Transverse colon (tissue), 4 donors: Measurements from ENCODE around the gene ZFP42. TPM values are rescaled to one million over a fixed set of nuclear protein-coding genes. Genes with fewer than 3 reads are reported as not detected.

Source experiments
- DNase-seq: peaks from one replicate; pipeline ENCODE4 v3.0.0-alpha.2; 2019
- H3K27ac ChIP-seq, 4 donors: fragments of 200-600 bp; sonication (generic); 2 replicates each; pipeline ENCODE4 v1.5.1; 2016 to 2018; ENCODE audit warnings: inconsistent platforms in 4 of 4
- H3K27me3 ChIP-seq: fragments of 200-600 bp; sonication (generic); 2 replicates; pipeline ENCODE4 v1.5.1; 2017; ENCODE audit warnings: inconsistent platforms
- H3K36me3 ChIP-seq, 4 donors: fragments of 200-600 bp; sonication (generic); 2 replicates each; pipeline ENCODE4 v1.5.1; 2017 to 2019; ENCODE audit warnings: inconsistent platforms in 4 of 4
- H3K4me1 ChIP-seq, 4 donors: fragments of 200-600 bp; sonication (generic); 2 replicates each; pipeline ENCODE4 v1.5.1; 2017 to 2020; ENCODE audit warnings: inconsistent platforms in 4 of 4
- H3K4me3 ChIP-seq, 4 donors: fragments of 200-600 bp; sonication (generic); 1 replicate in 1 of 4; 2 replicates in 3 of 4; pipeline versions ENCODE4 v1.5.1 to v1.6.1; 2017 to 2019; ENCODE audit warnings: inconsistent platforms in 4 of 4
- H3K9me3 ChIP-seq, 2 donors: fragments of 200-600 bp; sonication (generic); 2 replicates each; pipeline ENCODE4 v1.5.1; 2017 to 2019; ENCODE audit warnings: inconsistent platforms in 2 of 2
- EP300 ChIP-seq: sonication (generic); formaldehyde crosslinking; IDR thresholded peaks from one replicate; pipeline ENCODE4 v1.6.1; 2017; ENCODE audit warnings: antibody characterized with exemption, low read depth
- POLR2A ChIP-seq: fragments of 450-650 bp; IDR thresholded peaks from one replicate; pipeline ENCODE4 v1.6.1; 2016; ENCODE audit warnings: antibody characterized with exemption, mild to moderate bottlenecking, moderate library complexity
- POLR2AphosphoS5 ChIP-seq, 3 donors: sonication (generic); formaldehyde crosslinking; IDR thresholded peaks; one replicate each; pipeline ENCODE4 v1.6.1; 2016; ENCODE audit warnings: antibody characterized with exemption in 3 of 3
- WGBS, 2 donors: methylation state at CpG; one replicate each; pipeline ENCODE4 v1.1.5; 2018; ENCODE audit warnings: low coverage in 1 of 2; 5-methylcytosine and 5-hydroxymethylcytosine counted together
- in situ Hi-C, 4 donors: fragments of 200-750 bp; cut with MboI; loops; one replicate each; pipeline versions ENCODE4 v1.15.0 to v1.15.1; 2017; ENCODE audit warnings: low sequenced_read_pairs in 3 of 4, low pct_ligation_motif_present in 1 of 4, low pct_unique_long_range_greater_than_20kb in 1 of 4
- intact Hi-C: fragments of 100-400 bp; cut with DNase I; formaldehyde crosslinking; loops from one replicate; pipeline ENCODE4 v1.15.1; 2023; ENCODE audit warnings: low total_unique reads
- total RNA-seq, 4 donors: library from RNA; depleted of rRNA; stranded (reverse); fragments of >200 nt; gene quantifications; one replicate each; pipeline ENCODE4 v1.1.0, GENCODE V29; 2016
- TF ChIP-seq, protein P1 (sequence below), 5 experiments: fragments of 200-600 bp in 3 of 5; fragments of 450-650 bp in 2 of 5; sonication (generic) in 3 of 5; IDR thresholded peaks; 1 replicate in 2 of 5; 2 replicates in 3 of 5; pipeline ENCODE4 v1.5.1; 2016 to 2017; ENCODE audit warnings: antibody characterized with exemption in 5 of 5, inconsistent platforms in 3 of 5, mild to moderate bottlenecking in 2 of 5, moderate library complexity in 1 of 5

The ZFP42 gene
- total RNA-seq, 4 donors from 2014 or later, result not detected

DNA sequence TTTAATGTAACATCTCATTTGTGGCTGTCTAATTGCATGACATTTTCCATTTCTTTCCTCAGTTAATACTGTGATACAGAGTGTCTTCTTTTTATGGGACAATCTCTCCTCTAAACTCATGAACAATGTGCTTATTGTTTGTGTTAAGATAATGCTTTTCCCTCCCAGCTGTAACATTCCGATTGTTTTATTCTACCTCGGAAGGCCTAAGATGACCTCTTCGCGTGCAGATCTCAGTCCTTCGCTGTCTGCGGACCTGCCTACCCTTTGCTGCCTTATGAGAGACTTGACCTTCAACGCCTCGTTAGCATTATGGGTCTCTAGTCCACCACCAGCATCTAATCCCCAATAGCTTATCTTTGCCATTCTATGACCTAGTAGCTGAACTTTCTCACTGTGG, 29.8 kb upstream of the ZFP42 start:
- Histone ChIP-seq H3K27ac (no peak overlapping the region), H3K4me3 (no peak overlapping the region), H3K9me3 (no peaks in the 10 kb centered on the region), H3K27me3 (no peaks in the 10 kb centered on the region), H3K36me3 (no peaks in the 10 kb centered on the region), H3K4me1 (no peaks in the 10 kb centered on the region)
- intact Hi-C loops (no loop called here), in situ Hi-C loops (no loop called here)
- DNase-seq, result no peak
- 74 to 77% methylated on average over 8 of the region's 8 CpGs for WGBS, 2 donors
- TF ChIP-seq EP300 (no peak), POLR2A (no peak), POLR2AphosphoS5 (IDR thresholded peaks at IDR 0.05) (no peak)
- TF ChIP-seq, protein P1, sequence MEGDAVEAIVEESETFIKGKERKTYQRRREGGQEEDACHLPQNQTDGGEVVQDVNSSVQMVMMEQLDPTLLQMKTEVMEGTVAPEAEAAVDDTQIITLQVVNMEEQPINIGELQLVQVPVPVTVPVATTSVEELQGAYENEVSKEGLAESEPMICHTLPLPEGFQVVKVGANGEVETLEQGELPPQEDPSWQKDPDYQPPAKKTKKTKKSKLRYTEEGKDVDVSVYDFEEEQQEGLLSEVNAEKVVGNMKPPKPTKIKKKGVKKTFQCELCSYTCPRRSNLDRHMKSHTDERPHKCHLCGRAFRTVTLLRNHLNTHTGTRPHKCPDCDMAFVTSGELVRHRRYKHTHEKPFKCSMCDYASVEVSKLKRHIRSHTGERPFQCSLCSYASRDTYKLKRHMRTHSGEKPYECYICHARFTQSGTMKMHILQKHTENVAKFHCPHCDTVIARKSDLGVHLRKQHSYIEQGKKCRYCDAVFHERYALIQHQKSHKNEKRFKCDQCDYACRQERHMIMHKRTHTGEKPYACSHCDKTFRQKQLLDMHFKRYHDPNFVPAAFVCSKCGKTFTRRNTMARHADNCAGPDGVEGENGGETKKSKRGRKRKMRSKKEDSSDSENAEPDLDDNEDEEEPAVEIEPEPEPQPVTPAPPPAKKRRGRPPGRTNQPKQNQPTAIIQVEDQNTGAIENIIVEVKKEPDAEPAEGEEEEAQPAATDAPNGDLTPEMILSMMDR (IDR thresholded peaks at IDR 0.05), result no peak

DNA sequence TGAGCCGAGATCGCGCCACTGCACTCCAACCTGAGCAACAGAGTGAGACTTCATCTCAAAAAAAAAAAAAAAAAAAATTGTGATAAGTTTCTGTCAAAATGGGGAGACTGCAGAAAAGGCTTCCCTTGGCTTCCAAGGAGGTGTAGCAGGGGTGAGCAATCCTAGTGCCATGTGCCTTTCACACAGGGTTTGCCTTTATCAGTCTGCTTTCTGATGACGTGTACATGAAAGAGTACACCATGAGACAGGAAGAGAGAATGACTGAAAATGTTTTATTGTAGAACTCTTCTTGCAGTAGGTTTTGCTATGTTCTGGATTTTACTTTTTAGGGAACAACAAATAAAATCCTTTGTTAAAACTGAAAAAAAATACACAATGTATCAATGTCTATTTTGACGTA, 23.4 kb upstream of the ZFP42 start:
- intact Hi-C loops (no loop called here), in situ Hi-C loops (no loop called here)
- H3K27me3 ChIP-seq, result no peaks in the 10 kb centered on the region
- H3K4me3 ChIP-seq, result no peak overlapping the region
- H3K36me3 ChIP-seq, result no peaks in the 10 kb centered on the region
- H3K9me3 ChIP-seq, result no peaks in the 10 kb centered on the region
- no peak overlapping the region for H3K27ac ChIP-seq
- TF ChIP-seq EP300 (no peak), POLR2A (no peak)
- no peaks in the 10 kb centered on the region for H3K4me1 ChIP-seq
- DNase-seq, result no peak
- WGBS, 2 donors, result 84 to 89% methylated on average over 5 of the region's 5 CpGs

DNA sequence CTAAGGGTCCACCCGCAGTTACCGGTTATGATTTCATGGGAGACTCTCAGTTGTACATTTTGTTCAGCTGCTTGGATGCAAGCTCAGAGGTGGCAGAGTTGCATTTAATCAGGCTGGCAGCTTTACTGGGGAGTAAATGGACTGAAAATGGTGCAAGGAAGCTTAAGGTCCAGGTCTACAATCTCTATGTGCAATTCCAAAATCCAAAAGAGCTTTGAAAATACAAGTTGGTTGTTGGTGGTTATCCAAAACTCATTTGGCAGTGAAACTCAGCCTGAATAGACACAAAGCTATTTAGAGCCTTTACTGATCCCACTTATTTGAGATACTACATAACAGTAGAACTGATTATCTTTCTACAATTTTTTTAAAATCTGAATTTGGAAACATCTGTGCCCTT, 11.8 kb upstream of the ZFP42 start:
- Histone ChIP-seq H3K4me3 (no peak overlapping the region), H3K27ac (no peak overlapping the region), H3K4me1 (no peaks in the 10 kb centered on the region), H3K27me3 (no peaks in the 10 kb centered on the region), H3K9me3 (no peaks in the 10 kb centered on the region), H3K36me3 (no peaks in the 10 kb centered on the region)
- in situ Hi-C loops, result no loop called here
- no peak for TF ChIP-seq POLR2AphosphoS5 (IDR thresholded peaks at IDR 0.05)
- DNase-seq, result no peak
- WGBS, 2 donors, result 100% methylated on average over 2 of the region's 2 CpGs
- intact Hi-C loops, result no loop called here

DNA sequence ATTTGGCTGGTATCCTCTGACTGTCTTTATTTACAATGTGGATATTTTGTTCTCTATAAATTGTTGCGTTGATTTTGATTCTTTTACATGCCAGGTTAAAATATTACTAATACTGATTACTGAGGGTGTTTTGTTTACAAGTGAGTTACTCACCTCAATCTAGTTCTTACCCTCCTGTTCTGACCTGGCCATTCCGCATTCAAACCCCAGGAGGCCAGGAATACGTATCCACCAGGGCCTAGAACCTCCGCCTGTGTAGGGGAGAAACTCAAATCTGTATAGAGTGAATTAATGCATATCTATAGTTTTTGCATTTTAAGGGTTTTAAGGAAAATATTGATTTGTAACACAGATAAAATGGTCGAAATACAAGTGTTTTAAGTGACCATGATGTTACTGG, 2.6 kb upstream of the ZFP42 start:
- Histone ChIP-seq H3K36me3 (no peaks in the 10 kb centered on the region), H3K27ac (no peak overlapping the region), H3K4me1 (no peaks in the 10 kb centered on the region), H3K4me3 (no peak overlapping the region), H3K9me3 (no peaks in the 10 kb centered on the region), H3K27me3 (peaks cover 11% of the 10 kb centered on the region)
- in situ Hi-C loops (no loop called here), intact Hi-C loops (no loop called here)
- TF ChIP-seq POLR2A (no peak), POLR2AphosphoS5 (IDR thresholded peaks at IDR 0.05) (no peak), EP300 (no peak)
- TF ChIP-seq, protein P1 (IDR thresholded peaks at IDR 0.05), result no peak
- WGBS, 2 donors, result 76 to 85% methylated on average over 5 of the region's 5 CpGs
- no peak for DNase-seq

DNA sequence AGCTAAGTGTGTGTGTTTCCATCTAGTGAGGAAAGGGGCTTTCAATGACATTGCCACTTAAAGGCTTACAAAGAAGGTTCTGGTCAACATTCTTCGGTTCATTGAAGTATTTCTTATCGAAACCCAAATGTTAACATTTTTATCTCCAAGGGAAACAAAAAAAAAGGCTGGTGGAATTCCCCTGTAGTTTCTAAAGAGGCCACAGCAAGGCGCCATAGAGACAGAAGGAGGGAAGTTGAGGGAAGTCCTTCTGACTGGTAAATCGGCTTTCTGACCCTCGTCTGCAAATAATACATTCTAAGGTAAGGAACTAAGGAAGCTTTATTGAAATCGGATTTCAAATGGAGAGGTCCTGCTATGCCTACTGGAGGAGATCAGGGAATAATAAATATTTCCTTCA, 1.7 kb upstream of the ZFP42 start:
- Histone ChIP-seq H3K27ac (no peak overlapping the region), H3K9me3 (no peaks in the 10 kb centered on the region), H3K4me1 (no peaks in the 10 kb centered on the region), H3K4me3 (no peak overlapping the region), H3K36me3 (no peaks in the 10 kb centered on the region), H3K27me3 (peaks cover 11% of the 10 kb centered on the region)
- intact Hi-C loops (no loop called here), in situ Hi-C loops (no loop called here)
- no peak for DNase-seq
- no peak for TF ChIP-seq POLR2A
- no peak for TF ChIP-seq EP300
- no peak for TF ChIP-seq POLR2AphosphoS5 (IDR thresholded peaks at IDR 0.05)
- TF ChIP-seq, protein P1 (IDR thresholded peaks at IDR 0.05), result peak in 2 of 5 experiments; percentile 9 to 16
- WGBS, 2 donors, result 64 to 73% methylated on average over 6 of the region's 6 CpGs
